Stimulated activated CD8-positive, alpha-beta memory T cell treated with anti-CD3 and anti-CD28 coated beads, Interleukin-4, amount 100 ng/mL, for 24 hours (primary cell): ENCODE data around the gene CUX1.
"Not testable (repeated sequence)": the region's sequence is repeated elsewhere in the genome, so short reads cannot be mapped to it uniquely, and the experiment has no call there.

ENCODE experiments used
- DNase-seq: peaks from one replicate; pipeline ENCODE4 v3.0.0-alpha.2; 2020; ENCODE audit warnings: low read depth

CUX1 gene

DNA sequence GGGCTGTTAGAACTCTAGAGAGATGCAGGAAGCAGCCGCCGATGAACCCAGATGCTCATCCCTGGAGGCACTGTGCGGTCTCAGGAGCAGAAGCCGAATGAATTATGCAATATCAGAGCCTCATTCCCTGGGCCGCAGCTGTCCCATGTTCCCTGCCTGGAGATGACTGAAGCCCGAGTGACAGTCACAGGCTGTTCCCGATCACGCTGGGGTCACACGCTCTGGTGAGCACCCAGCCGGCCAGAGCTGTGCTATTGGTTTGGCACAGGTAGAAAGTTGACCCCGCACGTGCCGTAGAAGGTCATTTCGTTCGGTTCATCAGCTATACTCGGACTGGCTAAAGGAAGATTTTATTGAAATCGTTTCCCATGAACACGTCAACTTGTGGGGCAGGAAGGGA, 328.7 kb downstream of the CUX1 start:
- DNase-seq: no peak

DNA sequence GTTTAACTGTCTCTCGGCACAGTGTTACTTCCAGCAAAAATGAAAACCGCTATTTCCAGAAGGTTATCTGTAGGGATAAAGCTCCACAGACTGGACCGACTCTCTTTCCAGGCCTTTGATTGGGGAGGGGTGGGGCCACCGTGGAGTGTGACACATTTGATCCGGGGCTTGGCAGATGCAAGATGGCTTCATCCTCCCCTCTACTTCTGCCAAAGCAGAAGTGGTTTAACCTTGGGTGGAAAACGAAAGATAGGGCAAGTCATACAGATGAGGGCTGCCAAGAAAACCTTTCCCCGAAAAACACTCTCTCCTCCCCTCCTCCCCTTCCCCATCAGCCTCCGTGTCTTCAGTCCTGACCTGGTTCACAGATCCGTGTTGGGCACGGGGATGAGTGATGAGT, 329.6 kb downstream of the CUX1 start:
- no peak for DNase-seq

DNA sequence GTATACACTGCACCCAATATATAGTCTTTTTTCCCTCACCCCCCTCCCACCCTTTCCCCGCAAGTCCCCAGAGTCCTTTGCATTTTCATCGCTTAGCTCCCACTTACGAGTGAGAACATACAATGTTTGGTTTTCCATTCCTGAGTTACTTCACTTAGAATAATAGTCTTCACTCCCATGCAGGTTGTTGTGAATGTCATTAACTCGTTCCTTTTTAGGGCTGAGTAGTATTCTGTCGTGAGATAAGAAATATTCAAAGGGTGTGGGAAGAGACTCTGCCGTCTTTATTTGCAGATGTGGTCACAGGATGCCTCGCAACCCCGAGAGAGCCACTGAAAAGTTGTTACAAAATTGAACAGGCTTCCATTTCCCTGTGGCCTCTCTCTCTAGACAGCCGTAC, 331.4 kb downstream of the CUX1 start:
- no peak for DNase-seq

DNA sequence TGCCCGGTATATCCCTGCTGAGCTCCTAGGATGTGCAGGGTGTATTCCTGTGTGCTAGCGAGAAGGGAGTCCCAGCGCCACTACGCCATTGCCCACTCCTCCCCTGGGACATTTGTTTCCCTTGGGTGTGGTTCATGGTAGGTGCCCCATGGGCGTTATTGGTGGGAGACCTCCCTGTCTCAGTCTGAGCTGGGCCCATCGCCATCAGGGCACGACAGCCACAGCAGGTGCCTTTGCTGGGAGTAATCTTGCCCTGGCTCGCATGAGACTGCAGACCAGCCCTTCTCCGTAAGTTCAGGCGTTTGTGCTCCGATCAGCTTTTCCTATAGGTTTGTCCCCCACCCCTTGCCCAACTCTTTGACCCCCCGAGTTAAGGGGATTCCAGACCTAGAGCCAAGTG, 332.0 kb downstream of the CUX1 start:
- DNase-seq: no peak

DNA sequence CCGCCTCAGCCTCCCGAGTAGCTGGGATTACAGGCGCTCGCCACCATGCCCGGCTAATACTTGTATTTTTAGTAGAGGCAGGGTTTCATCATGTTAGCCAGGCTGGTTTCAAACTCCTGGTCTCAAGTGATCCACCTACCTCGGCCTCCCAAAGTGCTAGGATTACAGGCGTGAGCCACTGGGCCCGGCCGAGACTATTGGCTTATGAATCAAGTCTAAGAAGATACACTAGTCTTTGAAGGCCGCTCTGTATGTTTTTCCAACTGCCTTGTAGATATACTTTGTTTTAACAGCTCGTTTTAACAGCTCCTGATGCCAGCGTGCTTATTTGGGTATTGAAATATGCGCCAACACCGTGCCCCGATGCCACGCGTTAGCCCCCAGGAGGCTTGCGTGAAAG, 332.8 kb downstream of the CUX1 start:
- DNase-seq: no peak

DNA sequence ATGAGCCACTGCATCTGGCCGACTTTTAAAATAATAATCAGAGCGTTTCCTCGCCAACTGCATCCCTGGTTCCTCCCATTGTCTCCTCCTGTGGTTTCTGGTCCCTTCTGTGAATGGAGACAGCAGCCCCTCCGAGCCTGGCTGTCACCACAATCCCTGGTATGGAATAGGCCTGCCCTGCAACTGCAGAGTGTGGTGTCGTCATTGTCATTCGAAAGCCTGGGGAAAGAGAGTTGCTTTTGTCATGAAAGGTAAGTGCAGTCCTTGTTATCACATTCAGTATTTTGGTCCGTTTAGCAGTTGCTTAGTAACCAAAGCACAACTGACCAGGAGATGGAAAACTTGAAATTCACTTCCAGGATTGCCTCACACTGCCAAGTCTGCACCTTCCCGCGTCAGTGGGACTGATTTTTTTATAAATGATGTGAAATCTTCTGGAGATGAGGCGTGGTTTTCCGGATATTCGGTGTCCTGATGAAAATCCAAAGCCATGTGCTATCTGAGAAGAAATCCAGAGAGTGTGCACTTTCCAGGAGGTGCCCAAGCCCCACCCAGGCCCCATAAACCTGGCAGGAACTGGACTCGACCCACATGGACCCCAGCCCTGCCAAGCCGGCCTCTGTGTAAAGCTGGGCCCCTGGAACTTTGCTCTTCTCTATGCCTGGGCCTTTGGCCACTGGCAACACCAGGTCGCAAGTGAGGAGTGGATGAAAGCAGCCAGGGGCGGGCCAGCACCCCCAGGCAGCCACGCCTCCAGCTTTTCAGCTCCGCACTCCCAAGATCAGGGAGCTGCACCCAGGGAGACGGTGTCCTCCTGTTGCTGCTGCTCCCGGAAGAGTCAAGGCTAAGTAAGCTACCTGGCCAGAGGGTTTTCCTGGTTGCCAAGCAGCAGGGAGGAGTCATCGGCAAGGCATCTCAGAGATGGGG, 335.5 kb downstream of the CUX1 start:
- no peak for DNase-seq

DNA sequence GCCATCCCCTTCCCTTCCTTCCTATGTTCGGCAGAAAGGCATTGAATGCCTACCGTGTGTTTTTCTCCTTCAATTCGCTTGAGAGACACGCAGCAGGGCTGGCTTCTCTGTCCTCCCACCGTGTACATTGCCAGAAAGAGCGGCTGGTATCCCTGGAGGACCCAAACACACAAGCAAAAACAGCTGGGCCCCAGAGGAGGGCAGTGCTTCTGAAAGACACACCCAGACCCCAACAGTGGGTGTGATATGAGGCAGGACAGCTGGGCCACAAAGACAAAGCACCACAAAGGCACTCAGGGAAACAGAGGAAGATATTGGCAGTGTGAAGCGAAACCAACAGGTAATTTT, 336.1 kb downstream of the CUX1 start:
- DNase-seq: no peak

DNA sequence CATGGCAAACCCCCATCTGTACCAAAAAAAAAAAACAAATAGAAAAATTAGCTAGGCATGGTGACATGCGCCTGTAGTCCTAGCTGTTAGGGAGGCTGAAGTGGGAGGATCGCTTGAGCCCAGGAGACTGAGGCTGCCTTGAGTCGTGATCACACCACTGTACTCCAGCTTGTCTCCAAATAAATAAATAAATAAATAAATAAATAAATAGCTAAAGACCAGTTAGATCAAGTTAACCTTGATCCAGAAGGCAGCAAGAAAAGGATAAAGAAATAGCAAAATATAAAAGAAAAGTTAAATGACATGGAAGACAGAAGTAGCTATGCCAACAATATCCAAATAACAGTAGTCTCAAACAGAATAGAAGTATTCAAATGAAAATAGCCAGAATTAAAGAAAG, 337.0 kb downstream of the CUX1 start:
- no peak for DNase-seq

DNA sequence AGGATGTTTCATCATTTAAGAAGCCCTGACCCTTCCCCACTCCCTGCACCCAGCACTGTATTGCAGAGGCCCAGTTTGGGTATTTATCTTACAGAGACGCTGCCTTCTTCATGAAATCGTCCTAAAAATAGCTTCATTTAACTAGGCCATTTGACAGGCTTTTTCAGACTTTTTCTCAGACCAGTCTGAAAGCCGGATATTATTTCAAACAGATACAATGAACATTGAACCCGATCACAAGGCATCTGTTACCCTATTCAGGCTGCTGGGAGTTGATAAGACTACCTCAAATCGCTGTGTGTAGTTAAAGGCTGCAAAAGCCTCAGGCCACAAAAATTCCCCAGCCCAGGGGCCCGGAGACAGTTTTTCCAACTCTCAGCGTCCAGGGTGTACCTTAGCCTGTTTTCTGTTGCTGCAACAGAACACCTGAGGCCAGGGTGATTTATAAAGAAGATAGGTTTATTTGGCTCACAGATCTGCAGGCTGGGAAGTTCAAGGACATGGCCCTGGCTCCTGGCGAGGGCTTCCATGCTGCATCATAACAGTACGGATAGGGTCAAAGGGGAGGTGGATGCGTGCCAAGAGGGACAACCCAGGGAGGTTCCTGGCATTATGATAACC, 338.5 kb downstream of the CUX1 start:
- DNase-seq: no peak

DNA sequence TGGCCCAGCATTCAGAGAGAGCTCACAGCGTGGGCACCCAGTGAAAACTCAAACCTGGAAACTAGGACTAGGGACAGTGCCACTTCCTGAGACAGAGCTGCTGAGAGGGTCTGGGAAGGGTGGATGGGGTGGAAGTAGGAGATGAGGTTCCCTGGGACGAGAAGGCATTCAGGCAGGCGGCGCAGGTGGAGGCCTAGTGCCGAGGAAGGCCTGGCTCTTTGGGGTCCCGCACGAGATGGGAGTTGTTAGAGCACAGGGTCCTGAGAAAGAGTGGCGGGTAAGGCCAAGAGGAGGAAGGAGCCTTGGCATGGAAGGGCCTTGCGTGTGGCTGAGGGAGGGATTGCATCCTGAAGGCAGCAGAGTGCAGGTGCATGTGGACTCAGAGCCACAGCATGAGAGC, 339.4 kb downstream of the CUX1 start:
- no peak for DNase-seq

DNA sequence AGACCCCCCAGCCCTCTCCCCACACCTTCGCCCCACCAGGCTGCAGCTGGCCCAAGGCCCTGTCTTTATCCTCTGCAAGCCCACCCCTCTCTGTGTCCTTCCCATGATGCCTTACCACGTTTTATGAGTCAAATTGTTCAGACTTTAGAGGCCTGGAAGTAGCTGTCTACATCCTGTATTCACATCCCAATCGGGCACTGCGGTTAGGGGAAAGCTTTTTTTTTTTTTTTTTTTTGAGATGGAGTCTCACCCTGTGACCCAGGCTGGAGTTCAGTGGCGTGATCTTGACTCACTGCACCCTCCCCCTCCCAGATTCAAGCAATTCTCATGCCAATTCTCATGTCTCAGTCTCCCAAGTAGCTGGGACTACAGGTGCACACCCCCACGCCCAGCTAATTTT, 347.7 kb downstream of the CUX1 start:
- DNase-seq: no peak

DNA sequence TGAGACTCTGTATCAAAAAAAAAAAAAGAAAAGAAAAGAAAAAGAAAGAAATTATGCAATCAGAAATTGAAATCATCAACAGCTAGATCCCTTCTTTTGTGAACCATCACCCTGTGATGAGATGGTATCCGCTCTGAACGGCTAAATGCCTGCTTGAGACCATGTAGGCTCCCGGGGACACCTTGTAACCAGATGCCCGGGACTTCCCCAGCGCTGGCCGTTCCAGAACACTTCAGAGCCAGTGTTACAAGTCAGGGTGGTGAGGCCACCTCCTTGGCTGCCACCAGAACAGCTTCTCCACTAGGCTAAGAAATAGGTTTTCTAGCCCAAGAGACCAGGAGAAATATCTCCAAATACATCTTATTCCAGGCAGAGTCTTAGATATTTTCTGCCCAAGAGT, 349.8 kb downstream of the CUX1 start:
- no peak for DNase-seq

DNA sequence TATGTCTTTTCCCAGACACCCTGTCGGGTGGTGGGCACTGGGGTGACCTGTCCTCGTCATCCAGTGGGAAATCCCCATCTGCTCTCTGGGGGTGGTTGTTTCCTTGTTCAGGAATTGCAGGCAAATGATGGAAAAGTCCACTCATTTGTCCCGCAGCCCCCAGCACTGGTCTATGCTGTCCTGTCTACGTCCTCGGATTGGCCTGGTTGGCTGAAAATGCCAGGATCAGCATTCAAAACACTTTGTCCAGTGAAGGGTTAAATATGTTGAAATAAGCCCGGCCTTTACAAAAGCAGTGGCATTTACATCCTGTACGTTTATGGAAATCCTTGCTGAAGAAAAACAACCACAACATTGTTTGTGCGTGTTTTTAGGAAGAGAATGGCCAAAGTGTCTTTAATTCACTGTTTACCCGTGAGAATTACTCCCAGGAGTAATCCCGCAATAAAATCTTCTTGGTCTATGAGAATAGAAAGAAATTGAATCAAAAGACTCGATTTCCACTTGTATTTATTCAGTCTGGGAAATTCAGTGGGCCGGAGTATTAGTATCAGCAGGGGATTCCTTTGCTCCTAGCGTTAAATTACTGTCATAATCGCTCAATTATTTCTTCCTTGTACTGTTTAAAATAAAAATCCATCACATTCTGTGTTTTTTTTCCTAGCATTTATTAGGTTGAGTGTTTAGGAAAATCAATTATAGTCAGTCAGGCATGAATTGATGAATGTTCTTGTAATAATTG, 352.4 kb downstream of the CUX1 start:
- DNase-seq: no peak

DNA sequence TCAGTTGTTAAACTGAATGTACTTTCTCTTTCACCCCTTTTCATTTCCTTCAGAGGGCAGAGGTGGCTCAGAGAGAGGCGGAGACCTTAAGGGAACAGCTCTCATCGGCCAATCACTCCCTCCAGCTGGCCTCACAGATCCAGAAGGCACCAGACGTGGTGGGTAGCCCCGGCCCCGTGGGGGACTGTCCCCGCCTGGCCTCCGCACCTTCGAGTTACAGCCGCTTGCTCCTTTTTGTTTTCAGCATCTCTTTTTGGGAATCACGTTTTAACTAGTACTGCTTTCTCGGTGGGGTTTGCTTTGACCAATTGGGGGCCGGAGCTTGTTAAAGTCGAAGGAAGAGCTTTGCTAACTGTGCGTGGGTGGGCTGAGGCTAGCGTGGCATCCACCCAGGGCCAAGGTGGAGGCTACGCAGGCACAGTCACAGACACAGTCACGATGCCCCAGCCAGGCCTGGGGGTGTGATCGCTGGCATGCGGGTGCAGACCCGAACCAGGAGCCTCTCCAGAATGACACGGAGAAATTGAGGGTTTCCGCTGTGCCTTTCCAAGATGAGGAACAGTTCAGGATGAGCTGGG, 353.1 kb downstream of the CUX1 start:
- no peak for DNase-seq

DNA sequence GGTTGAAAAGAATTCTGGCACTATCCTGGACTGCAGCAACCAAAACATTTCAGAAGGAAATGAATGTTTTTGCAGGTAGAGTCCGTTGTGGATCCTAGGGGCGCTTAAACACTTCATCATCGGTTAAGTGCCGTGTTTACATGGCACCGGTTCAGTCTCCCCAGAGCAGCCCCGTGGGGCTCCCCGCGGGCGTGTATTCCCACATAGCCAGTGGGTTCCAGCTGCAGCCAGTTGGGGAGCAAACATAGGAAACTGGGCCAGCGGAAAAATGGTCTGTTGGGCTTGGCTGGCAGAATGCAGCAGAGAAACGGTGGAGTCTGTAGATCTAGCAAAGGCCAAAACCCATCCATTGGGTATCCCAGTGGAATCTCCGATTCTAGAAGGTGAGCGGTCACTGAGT, 356.2 kb downstream of the CUX1 start:
- DNase-seq: no peak

DNA sequence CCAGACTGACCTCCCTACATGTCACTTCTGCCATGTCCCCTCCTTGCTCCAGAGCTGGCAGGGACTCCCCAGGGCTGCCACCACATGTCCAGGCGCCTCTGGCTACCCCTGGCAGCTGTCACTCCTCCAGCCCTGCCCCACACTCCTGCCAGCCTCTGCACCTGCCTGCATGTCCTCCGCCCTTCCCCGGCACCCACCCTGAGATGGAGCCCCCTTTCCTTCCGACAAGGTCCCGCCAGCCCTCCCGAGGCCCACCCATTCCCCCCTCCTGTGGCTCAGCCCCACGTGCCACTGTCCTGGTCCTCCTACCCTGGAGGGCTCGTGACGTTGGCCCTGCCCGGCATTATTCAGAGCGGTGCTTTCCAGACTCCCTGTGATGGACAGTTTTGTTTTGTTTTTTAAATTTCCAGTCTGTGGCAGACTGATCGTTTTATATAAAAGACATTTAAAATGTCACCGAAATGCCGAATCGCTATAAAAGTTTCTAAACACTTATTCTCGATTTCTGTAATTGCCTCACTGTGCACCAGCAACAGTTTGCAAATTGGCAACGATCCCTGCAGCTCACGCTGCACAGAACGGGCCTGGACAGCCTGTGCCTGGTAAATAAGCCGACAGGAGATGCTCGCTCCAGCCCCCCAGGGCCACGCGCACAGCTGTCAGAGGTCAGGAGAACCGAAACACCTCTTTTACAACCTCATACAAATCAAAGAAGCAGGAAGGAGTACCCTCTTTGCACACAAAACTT, 358.2 kb downstream of the CUX1 start:
- no peak for DNase-seq

DNA sequence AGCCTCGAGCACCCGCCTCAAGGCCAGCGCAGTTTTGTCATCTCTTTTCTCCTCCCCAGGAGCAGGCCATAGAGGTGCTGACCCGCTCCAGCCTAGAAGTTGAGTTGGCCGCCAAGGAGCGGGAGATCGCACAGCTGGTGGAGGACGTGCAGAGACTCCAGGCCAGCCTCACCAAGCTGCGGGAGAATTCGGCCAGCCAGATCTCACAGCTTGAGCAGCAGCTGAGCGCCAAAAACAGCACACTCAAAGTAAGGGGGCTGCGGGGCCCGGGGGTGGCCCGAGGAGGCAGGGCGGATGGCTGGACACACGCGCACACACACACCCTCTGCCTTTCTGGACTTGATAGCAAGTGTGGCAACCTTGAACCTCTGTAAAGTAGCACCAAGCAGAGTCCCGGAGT, 361.0 kb downstream of the CUX1 start:
- DNase-seq: no peak

DNA sequence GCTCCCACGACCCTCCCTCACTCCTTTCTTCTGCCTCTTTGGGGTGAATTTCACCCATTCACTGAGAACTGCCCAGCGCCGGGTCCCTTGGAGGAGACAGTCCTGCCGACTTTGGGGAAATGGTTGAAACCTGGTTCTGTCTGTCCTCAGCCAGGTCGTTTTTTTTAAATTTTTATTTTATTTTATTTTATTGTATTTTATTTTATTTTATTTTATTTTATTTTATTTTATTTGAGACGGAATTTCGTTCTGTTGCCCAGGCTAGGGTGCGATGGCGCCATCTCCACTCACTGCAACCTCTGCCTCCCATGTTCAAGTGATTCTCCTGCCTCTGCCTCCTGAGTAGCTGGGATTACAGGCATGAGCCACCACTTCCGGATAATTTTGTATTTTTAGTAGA, 363.3 kb downstream of the CUX1 start:
- DNase-seq: no peak

DNA sequence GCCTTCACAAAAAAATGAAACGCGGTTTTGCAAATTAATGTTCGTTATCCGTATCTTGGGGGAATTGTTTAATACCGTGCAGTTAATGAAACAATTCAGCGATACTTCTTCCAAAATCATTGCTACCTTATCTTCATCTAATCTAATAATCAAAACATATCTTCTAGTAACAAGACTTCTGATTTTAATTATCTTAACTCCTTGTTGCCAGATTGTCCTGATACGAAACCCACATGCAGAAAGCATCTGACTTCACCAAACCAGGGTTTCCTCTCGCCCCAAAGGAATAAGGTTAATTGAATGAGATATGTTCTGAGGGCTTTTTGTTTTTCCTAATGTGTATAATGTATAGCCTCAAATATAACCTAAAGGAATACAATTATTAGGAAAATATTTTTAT, 364.1 kb downstream of the CUX1 start:
- DNase-seq: no peak

DNA sequence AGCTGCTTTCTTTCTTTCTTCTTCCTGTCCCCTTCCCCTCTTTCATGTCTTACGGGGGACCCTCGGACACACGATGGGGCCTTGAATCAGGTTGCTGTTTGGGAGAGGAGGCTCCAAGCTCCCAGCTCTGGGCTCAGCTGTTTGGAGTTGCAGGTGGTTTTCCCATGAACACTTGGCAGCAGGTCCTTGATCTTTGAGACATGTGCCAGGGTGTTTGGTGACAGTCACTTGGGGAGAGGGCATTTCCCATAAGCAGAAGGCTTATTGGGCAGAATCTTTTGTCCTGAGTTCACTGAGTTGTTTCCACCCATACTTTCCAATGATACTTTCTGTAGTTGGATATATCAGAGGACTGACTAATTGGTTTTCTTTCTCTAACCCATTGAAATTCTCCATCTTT, 364.6 kb downstream of the CUX1 start:
- no peak for DNase-seq

DNA sequence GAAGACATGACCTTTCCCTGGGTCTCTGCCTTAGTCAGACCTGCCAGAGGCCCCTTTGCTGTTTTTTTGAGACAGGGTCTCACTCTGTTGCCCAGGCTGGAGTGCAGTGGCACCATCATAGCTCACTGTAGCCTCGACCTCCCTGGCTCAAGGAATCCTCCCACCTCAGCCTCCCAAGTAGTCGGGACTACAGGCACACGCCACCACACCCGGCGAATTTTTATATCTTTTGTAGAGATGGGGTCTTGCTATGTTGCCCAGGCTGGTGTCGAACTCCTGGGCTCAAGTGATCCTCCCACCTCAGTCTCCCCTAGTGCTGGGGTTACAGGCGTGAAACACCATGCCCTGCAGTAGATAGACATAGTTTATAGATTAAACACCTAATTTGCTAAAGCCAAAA, 366.4 kb downstream of the CUX1 start:
- DNase-seq: not testable (repeated sequence)

DNA sequence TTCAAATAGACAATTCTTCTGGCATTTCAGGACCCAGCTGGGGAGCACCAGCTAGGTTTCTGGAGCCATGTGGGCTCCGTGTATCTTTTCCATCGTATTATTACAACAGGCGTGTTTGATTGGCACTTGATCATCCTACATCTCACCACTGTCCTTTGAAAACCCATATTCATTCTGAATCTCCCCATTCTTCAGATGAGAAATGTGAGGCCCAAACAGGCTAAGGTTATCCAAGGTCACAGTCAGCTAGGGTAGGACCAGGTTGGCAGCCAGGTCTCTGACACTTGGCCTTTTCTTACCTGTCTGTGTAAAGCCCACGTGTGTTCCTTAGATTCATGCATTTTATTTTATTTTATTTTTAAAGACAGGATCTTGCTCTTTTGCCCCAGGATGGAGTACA, 366.9 kb downstream of the CUX1 start:
- no peak for DNase-seq
